DOHH2 (cell line): ENCODE measurements around the gene PCDHA10.
"Not testable (repeated sequence)": the region's sequence is repeated elsewhere in the genome, so short reads cannot be mapped to it uniquely, and the experiment has no call there.

Experiments
- H3F3A ChIP-seq: fragments of 200-600 bp; sonication (generic), shearing (Covaris generic); 2 replicates; pipeline ENCODE4 v1.6.0; 2016; ENCODE audit warnings: antibody characterized with exemption, mild to moderate bottlenecking; ENCODE audit not compliant: control insufficient read depth, insufficient read depth
- H3K27ac ChIP-seq: fragments of 200-600 bp; sonication (generic); 2 replicates; pipeline ENCODE4 v1.5.1; 2014; ENCODE audit warnings: low read depth, mild to moderate bottlenecking, low read length, moderate library complexity
- H3K27me3 ChIP-seq: fragments of 200-600 bp; sonication (generic); 2 replicates; pipeline ENCODE4 v1.6.1; 2014; ENCODE audit warnings: mild to moderate bottlenecking, low read length, mixed read lengths; ENCODE audit not compliant: control insufficient read depth
- H3K36me3 ChIP-seq: fragments of 200-600 bp; sonication (generic); 2 replicates; pipeline ENCODE4 v1.6.1; 2014; ENCODE audit warnings: mild to moderate bottlenecking, low read length, moderate library complexity, mixed read lengths; ENCODE audit not compliant: control insufficient read depth
- H3K4me1 ChIP-seq: fragments of 200-600 bp; sonication (generic); 2 replicates; pipeline ENCODE4 v1.6.1; 2014; ENCODE audit warnings: mild to moderate bottlenecking, low read length, mixed read lengths; ENCODE audit not compliant: control insufficient read depth
- H3K4me2 ChIP-seq: fragments of 200-600 bp; sonication (generic); 2 replicates; pipeline ENCODE4 v1.6.0; 2014; ENCODE audit warnings: mild to moderate bottlenecking, low read length, moderate library complexity
- H3K4me3 ChIP-seq: fragments of 200-600 bp; sonication (generic); 2 replicates; pipeline ENCODE4 v1.5.1; 2014; ENCODE audit warnings: mild to moderate bottlenecking, low read length, mixed read lengths
- H3K79me2 ChIP-seq: fragments of 200-600 bp; sonication (generic); 2 replicates; pipeline ENCODE4 v1.6.1; 2014; ENCODE audit warnings: mild to moderate bottlenecking, low read length, mixed read lengths; ENCODE audit not compliant: control insufficient read depth
- H3K9me2 ChIP-seq: fragments of 200-600 bp; sonication (generic); replicated peaks from 2 replicates; pipeline ENCODE4 v1.6.1; 2014; ENCODE audit warnings: mild to moderate bottlenecking, low read length, mixed read lengths; ENCODE audit not compliant: control insufficient read depth
- H3K9me3 ChIP-seq: fragments of 200-600 bp; sonication (generic); 2 replicates; pipeline ENCODE4 v1.6.1; 2014; ENCODE audit warnings: antibody characterized with exemption, low read length, mixed read lengths; ENCODE audit not compliant: control insufficient read depth, insufficient read depth
- H4K20me1 ChIP-seq: fragments of 200-600 bp; sonication (generic); 2 replicates; pipeline ENCODE4 v1.6.0; 2014; ENCODE audit warnings: low read depth, mild to moderate bottlenecking, antibody characterized with exemption, low read length, moderate library complexity; ENCODE audit not compliant: control insufficient read depth, insufficient read depth
- CTCF ChIP-seq: fragments of 200-600 bp; sonication (generic); IDR thresholded peaks from one replicate; pipeline ENCODE4 v1.5.1; 2014; ENCODE audit warnings: antibody characterized with exemption, mild to moderate bottlenecking, low read depth, low read length; ENCODE audit not compliant: poor library complexity, severe bottlenecking
- EZH2phosphoT487 ChIP-seq: fragments of 200-600 bp; sonication (generic); IDR thresholded peaks from 2 replicates; pipeline ENCODE4 v1.6.1; 2017; ENCODE audit warnings: borderline replicate concordance, mild to moderate bottlenecking, antibody characterized with exemption, low read length, moderate library complexity, mixed read lengths

PCDHA10 gene

GRCh38 chr5:140855772-140856674 is at the start of gene PCDHA10:
TSS of gene PCDHA10 (plus strand) at chr5:140855897. CDS start at chr5:140856049, 152 bp downstream.
- H3K9me3 ChIP-seq, result no peaks in the 10 kb centered on the region
- no peaks in the 10 kb centered on the region for H3K79me2 ChIP-seq
- no peaks in the 10 kb centered on the region for H3K36me3 ChIP-seq
- H3K4me2 ChIP-seq, result no peak within 1 kb of the TSS
- H3K9me2 ChIP-seq, result no peaks in the 10 kb centered on the region
- H3K4me1 ChIP-seq, result no peaks in the 10 kb centered on the region
- H4K20me1 ChIP-seq, result no peaks in the 10 kb centered on the region
- H3K27me3 ChIP-seq, result no peaks in the 10 kb centered on the region
- no peak within 1 kb of the TSS for H3K4me3 ChIP-seq
- no peaks in the 10 kb centered on the region for H3F3A ChIP-seq
- no peak within 1 kb of the TSS for H3K27ac ChIP-seq
- peak; percentile 18 for TF ChIP-seq CTCF
- no peak for TF ChIP-seq EZH2phosphoT487

GRCh38 chr5:140806834-140807775 is 48.6 kb upstream of the PCDHA10 start, which contains the start of gene PCDHA4:
TSS of gene PCDHA4 (plus strand) at chr5:140807068.
- H3K4me3 ChIP-seq, result no peak within 1 kb of the TSS
- no peaks in the 10 kb centered on the region for H3K4me1 ChIP-seq
- H3F3A ChIP-seq, result no peaks in the 10 kb centered on the region
- H3K27me3 ChIP-seq, result no peaks in the 10 kb centered on the region
- H3K27ac ChIP-seq, result no peak within 1 kb of the TSS
- no peaks in the 10 kb centered on the region for H4K20me1 ChIP-seq
- no peaks in the 10 kb centered on the region for H3K79me2 ChIP-seq
- H3K36me3 ChIP-seq, result no peaks in the 10 kb centered on the region
- no peak within 1 kb of the TSS for H3K4me2 ChIP-seq
- H3K9me2 ChIP-seq, result no peaks in the 10 kb centered on the region
- no peaks in the 10 kb centered on the region for H3K9me3 ChIP-seq
- TF ChIP-seq CTCF (peak; percentile 59), EZH2phosphoT487 (no peak)

- not testable (repeated sequence) for H3F3A ChIP-seq, H3K36me3 ChIP-seq, H3K9me2 ChIP-seq, H3K4me1 ChIP-seq, H3K79me2 ChIP-seq, H4K20me1 ChIP-seq, H3K27ac ChIP-seq, H3K27me3 ChIP-seq, H3K9me3 ChIP-seq, H3K4me2 ChIP-seq, H3K4me3 ChIP-seq
Observed at GRCh38 chr5:140808241-140808888, 47.3 kb upstream of the PCDHA10 start.
